H9 (cell line): ENCODE measurements around the gene MYNN. TPM values are rescaled to one million over a fixed set of nuclear protein-coding genes. Genes with fewer than 3 reads are reported as not detected.

Source experiments
- DNase-seq: peaks from one replicate; pipeline ENCODE4 v3.0.0-alpha.2; 2017
- H2AFZ ChIP-seq: one replicate; pipeline ENCODE4 v1.6.1; 2013; ENCODE audit warnings: mild to moderate bottlenecking, low read length, control low read depth, moderate library complexity
- H2AK5ac ChIP-seq: 2 replicates; pipeline ENCODE4 v1.6.1; 2013; ENCODE audit warnings: low read length, control low read depth, mixed read lengths; ENCODE audit not compliant: insufficient read length
- H2BK120ac ChIP-seq: one replicate; pipeline ENCODE4 v1.6.1; 2013; ENCODE audit warnings: low read depth, mild to moderate bottlenecking, low read length, control low read depth, inconsistent platforms; ENCODE audit not compliant: poor library complexity, severe bottlenecking
- H2BK12ac ChIP-seq: 2 replicates; pipeline ENCODE4 v1.6.1; 2013; ENCODE audit warnings: low read length, control low read depth, mixed read lengths, low read depth; ENCODE audit not compliant: insufficient read length
- H2BK15ac ChIP-seq: 2 replicates; pipeline ENCODE4 v1.6.1; 2013; ENCODE audit warnings: low read depth, low read length, control low read depth
- H2BK20ac ChIP-seq: one replicate; pipeline ENCODE4 v1.6.1; 2013; ENCODE audit warnings: low read depth, mild to moderate bottlenecking, low read length, control low read depth, inconsistent platforms; ENCODE audit not compliant: poor library complexity, severe bottlenecking
- H2BK5ac ChIP-seq: 2 replicates; pipeline ENCODE4 v1.6.1; 2013; ENCODE audit warnings: low read length, control low read depth, mixed read lengths; ENCODE audit not compliant: insufficient read length
- H3K14ac ChIP-seq: 2 replicates; pipeline ENCODE4 v1.6.1; 2013; ENCODE audit warnings: low read length, control low read depth; ENCODE audit not compliant: insufficient read depth
- H3K18ac ChIP-seq: 2 replicates; pipeline ENCODE4 v1.6.1; 2013; ENCODE audit warnings: low read depth, mild to moderate bottlenecking, mixed read lengths, low read length, control low read depth; ENCODE audit not compliant: insufficient read length
- H3K23ac ChIP-seq: 2 replicates; pipeline ENCODE4 v1.6.1; 2013; ENCODE audit warnings: low read length, control low read depth, mixed read lengths, low read depth; ENCODE audit not compliant: insufficient read length
- H3K23me2 ChIP-seq: 2 replicates; pipeline ENCODE4 v1.6.1; 2013; ENCODE audit warnings: low read depth, mild to moderate bottlenecking, mixed read lengths, low read length, control low read depth; ENCODE audit not compliant: insufficient read length, poor library complexity, severe bottlenecking
- H3K27ac ChIP-seq: 2 replicates; pipeline ENCODE4 v1.5.1; 2013; ENCODE audit warnings: low read length, control low read depth, mixed read lengths, low read depth; ENCODE audit not compliant: insufficient read length
- H3K27me3 ChIP-seq: 2 replicates; pipeline ENCODE4 v1.6.1; 2013; ENCODE audit warnings: low read length, control low read depth, inconsistent platforms; ENCODE audit not compliant: insufficient read depth
- H3K4ac ChIP-seq: 2 replicates; pipeline ENCODE4 v1.6.1; 2013; ENCODE audit warnings: low read depth, mild to moderate bottlenecking, control low read depth, inconsistent platforms, low read length, moderate library complexity
- H3K4me1 ChIP-seq: 2 replicates; pipeline ENCODE4 v1.6.1; 2013; ENCODE audit warnings: low read length, control low read depth, inconsistent platforms; ENCODE audit not compliant: insufficient read depth
- H3K4me2 ChIP-seq: 2 replicates; pipeline ENCODE4 v1.6.1; 2013; ENCODE audit warnings: low read length, control low read depth, mixed read lengths; ENCODE audit not compliant: insufficient read length, insufficient read depth
- H3K56ac ChIP-seq: 2 replicates; pipeline ENCODE4 v1.6.1; 2013; ENCODE audit warnings: low read depth, mild to moderate bottlenecking, mixed read lengths, low read length, control low read depth; ENCODE audit not compliant: insufficient read length
- H3K79me1 ChIP-seq: 2 replicates; pipeline ENCODE4 v1.6.1; 2013; ENCODE audit warnings: low read depth, mild to moderate bottlenecking, moderate library complexity, low read length, control low read depth, inconsistent platforms; ENCODE audit not compliant: insufficient read depth, poor library complexity, severe bottlenecking
- H3K79me2 ChIP-seq: 2 replicates; pipeline ENCODE4 v1.6.1; 2013; ENCODE audit warnings: low read length, control low read depth, inconsistent platforms; ENCODE audit not compliant: insufficient read depth
- H3K9ac ChIP-seq: 2 replicates; pipeline ENCODE4 v1.6.1; 2013; ENCODE audit warnings: low read length, control low read depth, mixed read lengths; ENCODE audit not compliant: insufficient read length; ENCODE audit errors: extremely low read depth
- H3K9me3 ChIP-seq: one replicate; pipeline ENCODE4 v1.6.1; 2013; ENCODE audit warnings: low read depth, low read length, inconsistent platforms; ENCODE audit not compliant: control insufficient read depth
- H3T11ph ChIP-seq: one replicate; pipeline ENCODE4 v1.6.1; 2013; ENCODE audit warnings: mild to moderate bottlenecking, low read length, control low read depth, inconsistent platforms
- H4K20me1 ChIP-seq: one replicate; pipeline ENCODE4 v1.6.1; 2013; ENCODE audit not compliant: control insufficient read depth, insufficient read length, insufficient read depth
- H4K5ac ChIP-seq: 2 replicates; pipeline ENCODE4 v1.6.1; 2013; ENCODE audit warnings: low read depth, mild to moderate bottlenecking, mixed read lengths, low read length, control low read depth; ENCODE audit not compliant: insufficient read length
- H4K8ac ChIP-seq: replicated peaks from 2 replicates; pipeline ENCODE4 v1.6.1; 2013; ENCODE audit warnings: low read length, control low read depth, mixed read lengths, low read depth; ENCODE audit not compliant: insufficient read length
- H4K91ac ChIP-seq: 2 replicates; pipeline ENCODE4 v1.6.1; 2013; ENCODE audit warnings: low read depth, mild to moderate bottlenecking, moderate library complexity, mixed read lengths, low read length, control low read depth; ENCODE audit not compliant: insufficient read length
- H3K27ac Mint-ChIP-seq, 3 experiments: 2 replicates in 2 of 3; 3 replicates in 1 of 3; pipeline ENCODE4 v1.8.0; 2020 to 2021; ENCODE audit warnings: mixed read lengths in 3 of 3, mild to moderate bottlenecking in 1 of 3, moderate library complexity in 1 of 3
- H3K27me3 Mint-ChIP-seq: 2 replicates; pipeline ENCODE4 v1.8.0; 2021; ENCODE audit warnings: low read depth, mild to moderate bottlenecking, moderate library complexity, mixed read lengths
- H3K36me3 Mint-ChIP-seq, 3 experiments: 2 replicates in 2 of 3; 3 replicates in 1 of 3; pipeline ENCODE4 v1.8.0; 2020 to 2021; ENCODE audit warnings: low read depth in 3 of 3, mixed read lengths in 3 of 3; ENCODE audit not compliant: insufficient read depth in 1 of 3
- H3K4me1 Mint-ChIP-seq, 2 experiments: 2 replicates each; pipeline ENCODE4 v1.8.0; 2020; ENCODE audit warnings: mixed read lengths in 2 of 2
- H3K4me3 Mint-ChIP-seq, 2 experiments: 2 replicates in 1 of 2; 3 replicates in 1 of 2; pipeline ENCODE4 v1.8.0; 2020 to 2021; ENCODE audit warnings: mild to moderate bottlenecking in 2 of 2, mixed read lengths in 2 of 2, moderate library complexity in 1 of 2
- H3K9me3 Mint-ChIP-seq, 2 experiments: 2 replicates in 1 of 2; 3 replicates in 1 of 2; pipeline ENCODE4 v1.8.0; 2020; ENCODE audit warnings: mild to moderate bottlenecking in 2 of 2, mixed read lengths in 2 of 2, moderate library complexity in 1 of 2
- whole genome bisulfite sequencing: extraction: QIAGEN DNeasy Blood & Tissue Kit; methylation state at CpG from one replicate; pipeline ENCODE4 v1.1.7; 2013; ENCODE audit warnings: missing lambda C conversion rate, low lambda C conversion rate, mixed read lengths; ENCODE audit not compliant: insufficient read length; ENCODE audit errors: extremely low coverage; 5-methylcytosine and 5-hydroxymethylcytosine counted together
- total RNA-seq: library from RNA; stranded (reverse); gene quantifications from 2 replicates; pipeline ENCODE4 v1.2.1, GENCODE V29; 2021
- TF ChIP-seq, protein P1 (sequence below): fragments of 200-600 bp; sonication (generic); conservative IDR thresholded peaks from 3 replicates; pipeline ENCODE4 v1.8.0; 2021; ENCODE audit warnings: antibody characterized with exemption, mild to moderate bottlenecking

MYNN gene
- total RNA-seq, 1 experiment from 2014 or later = 15.9 TPM

DNA sequence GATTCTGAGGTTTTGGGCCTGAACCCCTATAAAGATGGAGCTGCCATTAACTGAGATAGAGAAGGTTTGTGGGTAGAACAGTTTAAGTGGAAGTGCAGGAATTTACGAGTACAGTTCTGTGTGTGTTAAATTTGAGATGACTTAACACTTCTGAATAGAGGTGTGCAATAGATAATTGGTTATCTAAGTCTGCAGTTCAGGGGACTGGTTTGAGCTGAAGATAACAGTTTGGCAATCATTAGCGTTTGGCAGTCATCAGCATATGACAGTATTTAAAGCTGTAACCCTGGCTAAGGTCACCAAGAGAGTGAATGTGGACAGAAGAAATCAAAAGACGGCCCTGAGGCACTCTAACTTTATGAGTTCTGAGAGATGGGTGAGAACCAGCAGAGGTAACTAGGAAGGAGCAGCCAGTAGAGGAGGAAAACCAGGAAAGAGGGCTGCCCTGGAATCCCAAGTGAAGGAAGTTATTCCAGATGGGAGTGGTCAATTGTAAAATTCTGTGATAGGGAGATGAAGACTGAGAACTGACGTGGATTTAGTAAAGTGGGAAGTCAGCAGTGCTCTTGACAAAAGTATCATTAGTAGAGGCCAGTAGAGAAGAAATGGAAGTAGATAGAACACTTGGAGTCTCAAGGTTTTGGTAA, 8.1 kb downstream of the MYNN start:
- Mint-ChIP-seq H3K4me1 (peaks cover 0 to under 1% of the 10 kb centered on the region in 2 experiments; a peak in 2 of 4 replicates), H3K36me3 (peaks cover 34 to 78% (median 63%) of the 10 kb centered on the region in 3 experiments), H3K27ac (no peak overlapping the region), H3K27me3 (no peaks in the 10 kb centered on the region), H3K9me3 (no peaks in the 10 kb centered on the region), H3K4me3 (no peak overlapping the region)
- no peaks in the 10 kb centered on the region; the same call in 1 of the 2 replicates for H3K79me2 ChIP-seq
- H3K9ac ChIP-seq = no peak overlapping the region
- H3K27me3 ChIP-seq = no peaks in the 10 kb centered on the region
- no peak for DNase-seq
- no peak overlapping the region for H2BK5ac ChIP-seq
- TF ChIP-seq, protein P1, sequence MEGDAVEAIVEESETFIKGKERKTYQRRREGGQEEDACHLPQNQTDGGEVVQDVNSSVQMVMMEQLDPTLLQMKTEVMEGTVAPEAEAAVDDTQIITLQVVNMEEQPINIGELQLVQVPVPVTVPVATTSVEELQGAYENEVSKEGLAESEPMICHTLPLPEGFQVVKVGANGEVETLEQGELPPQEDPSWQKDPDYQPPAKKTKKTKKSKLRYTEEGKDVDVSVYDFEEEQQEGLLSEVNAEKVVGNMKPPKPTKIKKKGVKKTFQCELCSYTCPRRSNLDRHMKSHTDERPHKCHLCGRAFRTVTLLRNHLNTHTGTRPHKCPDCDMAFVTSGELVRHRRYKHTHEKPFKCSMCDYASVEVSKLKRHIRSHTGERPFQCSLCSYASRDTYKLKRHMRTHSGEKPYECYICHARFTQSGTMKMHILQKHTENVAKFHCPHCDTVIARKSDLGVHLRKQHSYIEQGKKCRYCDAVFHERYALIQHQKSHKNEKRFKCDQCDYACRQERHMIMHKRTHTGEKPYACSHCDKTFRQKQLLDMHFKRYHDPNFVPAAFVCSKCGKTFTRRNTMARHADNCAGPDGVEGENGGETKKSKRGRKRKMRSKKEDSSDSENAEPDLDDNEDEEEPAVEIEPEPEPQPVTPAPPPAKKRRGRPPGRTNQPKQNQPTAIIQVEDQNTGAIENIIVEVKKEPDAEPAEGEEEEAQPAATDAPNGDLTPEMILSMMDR = no peak
- no CpG with 5 or more reads among the region's 4 CpGs for WGBS
- H3K14ac ChIP-seq = no peak overlapping the region
- no peaks in the 10 kb centered on the region for H3K9me3 ChIP-seq
- H2BK120ac ChIP-seq = no peak overlapping the region
- H4K91ac ChIP-seq = no peak overlapping the region
- no peaks in the 10 kb centered on the region for H4K20me1 ChIP-seq
- no peak overlapping the region for H3K23ac ChIP-seq
- no peak overlapping the region for H2BK12ac ChIP-seq
- no peak overlapping the region for H3K18ac ChIP-seq
- H3K23me2 ChIP-seq = no peaks in the 10 kb centered on the region
- H2AFZ ChIP-seq = no peak overlapping the region
- no peak overlapping the region for H3K56ac ChIP-seq
- no peak overlapping the region for H3K27ac ChIP-seq
- H3K4ac ChIP-seq = no peak overlapping the region
- no peak overlapping the region for H3T11ph ChIP-seq
- peaks cover 7% of the 10 kb centered on the region for H3K79me1 ChIP-seq
- H4K5ac ChIP-seq = no peak overlapping the region
- no peak overlapping the region for H2BK20ac ChIP-seq
- H4K8ac ChIP-seq = no peak overlapping the region
- no peak overlapping the region for H2BK15ac ChIP-seq
- H2AK5ac ChIP-seq = no peak overlapping the region
- no peaks in the 10 kb centered on the region for H3K4me1 ChIP-seq
- H3K4me2 ChIP-seq = no peak overlapping the region
